Occipital lobe (tissue), 2 donors: Measurements from ENCODE around the gene MAS1L. TPM values are rescaled to one million over a fixed set of nuclear protein-coding genes. Genes with fewer than 3 reads are reported as not detected.

Experiments
- DNase-seq: peaks from one replicate; lab custom pipeline; 2025; lab: John Stamatoyannopoulos, UW
- total RNA-seq: library from RNA; depleted of rRNA; stranded (reverse); fragments of >200 nt; gene quantifications from one replicate; pipeline ENCODE4 v1.2.3, GENCODE V29; 2014

The MAS1L gene
- not detected for total RNA-seq

- no peak for DNase-seq
Measured at GRCh38 chr6:29487660-29488059, at the start of gene MAS1L. MAS1L (minus strand) TSS chr6:29487956; CDS start chr6:29487902, 54 bp downstream.

- no peak for DNase-seq
Measured at GRCh38 chr6:29532320-29532951, 44.7 kb upstream of the MAS1L start.

- DNase-seq = no peak
Measured at GRCh38 chr6:29531668-29532067, 43.9 kb upstream of the MAS1L start.

- no peak for DNase-seq
Measured at GRCh38 chr6:29530671-29531310, 43.0 kb upstream of the MAS1L start.

- DNase-seq = no peak
Measured at GRCh38 chr6:29529956-29530355, 42.2 kb upstream of the MAS1L start.

GRCh38 chr6:29528988-29529560, 41.3 kb upstream of the MAS1L start:
- no peak for DNase-seq

- no peak for DNase-seq
Measured at GRCh38 chr6:29528300-29528931, 40.7 kb upstream of the MAS1L start.

GRCh38 chr6:29527564-29527963, 39.8 kb upstream of the MAS1L start:
- DNase-seq = no peak

GRCh38 chr6:29527126-29527525, 39.4 kb upstream of the MAS1L start:
- no peak for DNase-seq

GRCh38 chr6:29525311-29525639, 37.5 kb upstream of the MAS1L start:
- no peak for DNase-seq

GRCh38 chr6:29524444-29525310, 36.9 kb upstream of the MAS1L start:
- DNase-seq = no peak

- no peak for DNase-seq
Measured at GRCh38 chr6:29524044-29524443, 36.3 kb upstream of the MAS1L start.

- no peak for DNase-seq
Measured at GRCh38 chr6:29522227-29522626, 34.5 kb upstream of the MAS1L start.

- no peak for DNase-seq
Measured at GRCh38 chr6:29521006-29521680, 33.4 kb upstream of the MAS1L start.

GRCh38 chr6:29520232-29520631, 32.5 kb upstream of the MAS1L start:
- no peak for DNase-seq

GRCh38 chr6:29519291-29520010, 31.7 kb upstream of the MAS1L start:
- no peak for DNase-seq

- no peak for DNase-seq
Measured at GRCh38 chr6:29517728-29518440, 30.1 kb upstream of the MAS1L start.

- no peak for DNase-seq
Measured at GRCh38 chr6:29517245-29517644, 29.5 kb upstream of the MAS1L start.

- no peak for DNase-seq
Measured at GRCh38 chr6:29516108-29516507, 28.4 kb upstream of the MAS1L start.
